GM19395 (cell line): ENCODE data around the gene FMNL2.

Experiments
- ATAC-seq: cut with Tn5 transposase; IDR thresholded peaks from one replicate; pipeline ENCODE4 v1.9.1; 2021; ENCODE audit warnings: mild to moderate bottlenecking, moderate library complexity; ENCODE audit not compliant: unreplicated experiment

The FMNL2 gene

GRCh38 chr2:152421521-152422370 is 86.8 kb downstream of the FMNL2 start:
- ATAC-seq: peak; percentile 75

GRCh38 chr2:152423684-152424083 is 88.7 kb downstream of the FMNL2 start:
- ATAC-seq: no peak

DNA sequence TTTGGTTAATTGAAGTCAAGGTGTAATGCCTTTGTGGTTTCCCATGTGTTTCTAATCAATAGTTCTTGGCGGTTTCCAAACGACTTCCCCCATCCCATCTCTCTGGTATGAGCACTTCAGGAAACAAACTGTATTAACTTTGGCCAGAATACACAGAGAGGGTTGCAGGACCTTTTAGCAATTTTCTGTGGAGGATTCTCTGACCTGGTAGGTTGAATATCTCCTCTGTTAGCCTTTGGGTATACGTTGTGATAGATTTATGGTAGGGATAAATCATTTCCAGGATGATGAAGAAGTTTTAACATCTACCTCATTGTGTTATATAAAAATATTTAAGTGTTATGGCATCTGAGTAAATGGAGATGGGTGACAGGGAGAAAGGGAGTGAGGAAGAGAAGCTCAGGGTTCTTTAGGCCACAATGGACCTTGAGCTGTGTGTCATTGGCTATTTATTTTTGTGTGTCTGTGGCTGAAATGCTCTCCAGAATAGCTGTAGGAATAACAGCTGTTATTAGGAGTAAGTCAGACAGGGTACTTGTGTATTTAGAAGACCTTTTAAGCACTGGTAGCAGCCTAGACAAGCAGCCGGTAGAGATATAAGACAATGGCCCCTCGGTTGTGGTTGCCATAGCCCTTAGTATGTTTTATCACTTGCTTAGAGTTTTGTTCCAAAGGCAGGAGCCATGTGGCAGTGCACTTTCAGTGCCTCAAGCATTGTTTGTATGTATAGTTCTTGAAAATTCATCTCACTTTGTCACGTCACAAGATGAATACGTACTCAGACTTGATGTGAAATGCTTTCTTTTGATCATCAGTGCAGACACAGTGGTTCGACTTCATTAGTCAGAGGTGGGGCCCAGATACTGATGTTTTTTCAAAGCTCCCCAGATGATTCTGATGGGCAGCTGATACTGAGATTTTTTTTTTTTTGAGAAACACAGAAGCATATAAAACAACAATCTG is 91.1 kb downstream of the FMNL2 start:
- ATAC-seq: no peak

GRCh38 chr2:152426801-152427200 is 91.8 kb downstream of the FMNL2 start:
- ATAC-seq: no peak

GRCh38 chr2:152427902-152428301 is 92.9 kb downstream of the FMNL2 start:
- no peak for ATAC-seq

- no peak for ATAC-seq
These were observed 94.0 kb downstream of the FMNL2 start for GRCh38 chr2:152428800-152429582.

GRCh38 chr2:152430876-152431275 is 95.9 kb downstream of the FMNL2 start:
- ATAC-seq: no peak

DNA sequence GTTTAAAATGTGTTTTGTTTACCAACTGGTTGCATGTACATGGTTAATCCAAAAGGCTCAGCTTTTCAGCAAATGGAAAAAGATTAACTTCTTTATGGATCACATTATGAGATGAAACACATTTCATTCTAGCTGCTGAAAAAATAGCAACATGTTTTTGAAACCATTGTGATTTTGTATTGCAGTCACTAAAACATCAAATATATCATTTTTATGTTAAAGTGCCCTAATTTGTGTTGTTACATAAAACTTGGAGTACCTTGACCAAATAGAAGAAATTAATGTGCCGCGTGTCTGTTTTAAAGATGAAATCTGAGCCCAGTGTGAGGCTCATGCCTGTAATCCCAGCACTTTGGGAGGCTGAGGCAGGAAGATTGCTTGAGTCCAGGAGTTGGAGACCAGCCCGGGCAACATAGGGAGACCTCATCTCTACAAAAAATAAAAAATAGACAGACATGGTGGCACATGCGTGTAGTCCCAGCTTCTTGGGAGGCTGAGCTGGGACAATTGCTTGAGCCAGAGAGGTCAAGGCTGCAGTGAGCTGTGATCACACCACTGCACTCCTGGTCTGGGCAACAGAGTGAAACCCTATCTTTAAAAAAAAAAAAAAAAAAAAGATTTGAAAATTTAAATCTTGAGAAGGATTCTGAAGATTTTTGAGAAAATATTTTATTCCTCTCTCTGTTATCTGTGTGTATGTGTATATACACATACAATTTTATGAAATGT is 96.6 kb downstream of the FMNL2 start:
- no peak for ATAC-seq

DNA sequence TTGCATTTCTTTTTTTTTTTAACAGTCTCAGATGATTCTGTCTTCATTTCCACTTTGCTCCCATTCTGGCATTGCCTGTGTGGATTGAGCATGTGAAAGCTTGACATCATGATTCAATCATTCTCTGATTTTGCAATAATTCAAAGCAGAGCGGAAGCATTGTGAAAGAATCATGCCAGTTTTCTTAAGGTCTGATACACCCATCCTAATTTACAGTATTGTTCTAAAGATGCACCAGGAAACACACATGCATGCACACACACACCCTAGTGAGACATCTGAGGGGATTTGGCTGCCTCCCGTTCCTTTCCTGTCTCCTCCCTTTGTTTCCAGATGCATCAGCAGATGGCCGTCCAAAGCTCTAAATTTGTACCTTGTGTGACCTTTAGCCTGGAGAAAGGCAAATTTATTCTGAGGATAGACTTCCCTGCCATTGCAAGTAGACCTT is 97.3 kb downstream of the FMNL2 start:
- ATAC-seq: no peak

GRCh38 chr2:152432765-152433164 is 97.8 kb downstream of the FMNL2 start:
- no peak for ATAC-seq

DNA sequence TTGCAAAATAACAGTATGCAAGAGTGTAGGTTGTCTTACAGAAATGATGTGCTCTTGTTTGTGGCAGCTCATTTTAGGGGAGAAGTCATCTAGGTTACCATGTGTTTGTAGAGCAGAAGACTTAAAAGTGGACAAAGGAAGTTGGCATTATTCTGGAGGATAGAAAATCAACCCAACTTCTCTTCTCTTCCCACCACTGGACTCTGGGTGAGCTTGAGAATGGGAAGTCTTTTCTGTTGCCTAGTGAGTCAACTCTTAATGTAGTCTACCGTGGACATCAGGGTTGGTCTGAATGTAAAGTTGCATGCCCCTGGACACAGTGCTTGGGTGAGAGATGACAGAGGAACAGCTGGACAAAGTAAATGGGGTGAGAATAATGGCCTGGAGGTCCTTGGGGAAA is 98.3 kb downstream of the FMNL2 start:
- no peak for ATAC-seq

DNA sequence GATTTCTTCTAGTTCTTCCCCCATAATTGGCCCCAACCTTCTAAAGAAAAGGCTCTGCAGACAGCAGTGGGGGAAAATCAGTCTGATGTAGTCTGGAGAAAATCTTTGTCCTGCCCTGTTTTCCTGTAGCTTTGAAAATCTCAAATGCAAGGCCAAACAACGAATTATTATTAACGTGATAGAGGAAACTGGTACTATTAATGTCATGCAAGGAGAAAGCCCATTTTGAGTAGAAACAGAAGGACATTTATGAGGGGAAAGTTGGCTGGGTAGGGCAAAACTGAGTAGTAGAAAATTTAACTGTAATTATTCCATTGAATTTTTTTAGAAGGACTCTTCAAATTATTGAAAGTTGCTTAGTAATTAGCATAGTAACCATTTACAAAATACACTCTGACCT is 98.8 kb downstream of the FMNL2 start:
- ATAC-seq: no peak

DNA sequence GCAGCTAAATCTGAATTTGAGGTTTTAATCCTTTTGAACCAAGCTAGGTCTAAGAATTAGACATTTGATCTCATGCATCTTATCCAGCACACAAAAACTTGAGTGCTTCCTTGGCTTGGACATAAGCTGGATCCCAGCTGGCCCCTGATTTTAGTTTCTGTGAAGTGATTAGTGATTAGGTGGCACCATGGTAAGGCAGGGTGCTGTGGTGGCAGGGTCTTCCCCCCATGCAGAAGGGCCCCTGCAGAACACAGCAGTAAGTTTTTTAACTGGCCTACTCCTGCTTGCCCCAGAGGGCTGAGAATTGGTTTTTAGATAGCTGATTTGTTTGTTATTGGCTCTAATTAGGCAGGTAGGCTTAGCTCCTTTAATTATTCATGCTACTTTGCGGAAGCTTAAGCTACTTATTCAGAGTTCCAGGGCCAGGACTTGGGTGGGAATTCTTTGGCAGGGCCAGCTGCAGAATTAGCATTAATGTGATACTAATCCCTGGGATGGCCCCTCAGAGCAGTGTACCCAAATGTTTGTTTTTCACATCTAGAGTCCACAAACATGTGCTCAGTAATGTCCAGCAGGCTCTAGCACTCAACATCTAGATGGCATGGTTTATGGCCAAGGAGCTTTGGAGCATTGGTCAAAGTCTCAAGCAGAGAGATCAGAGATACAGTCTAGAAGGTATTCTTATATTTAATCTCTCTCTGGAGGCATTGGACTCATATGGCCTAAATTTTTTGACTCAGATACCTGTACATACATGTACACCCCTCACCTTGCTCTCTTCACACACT is 99.6 kb downstream of the FMNL2 start:
- ATAC-seq: no peak

- no peak for ATAC-seq
These were observed 101.2 kb downstream of the FMNL2 start for GRCh38 chr2:152436148-152436547.

- ATAC-seq: no peak
These were observed 102.5 kb downstream of the FMNL2 start for GRCh38 chr2:152437276-152438108.

DNA sequence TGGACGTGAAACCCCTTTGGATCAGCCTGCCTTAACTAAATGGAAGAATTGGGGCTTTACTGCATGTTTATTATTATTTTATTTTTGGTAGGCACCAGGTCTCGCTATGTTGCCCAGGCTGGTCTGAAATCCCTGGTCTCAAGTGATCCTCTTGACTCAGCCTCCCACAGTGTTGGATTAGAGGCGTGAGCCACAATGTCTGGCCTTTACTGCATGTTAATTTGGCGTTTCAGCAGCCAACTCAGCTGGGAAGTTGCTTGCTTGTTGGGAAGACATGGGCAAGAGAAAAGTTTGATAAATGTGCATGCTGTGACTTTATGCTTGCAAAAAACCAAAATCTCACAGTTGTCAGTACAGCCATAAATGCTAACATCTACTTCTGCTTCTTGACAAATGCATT is 105.1 kb downstream of the FMNL2 start:
- no peak for ATAC-seq

GRCh38 chr2:152440460-152440859 is 105.5 kb downstream of the FMNL2 start:
- no peak for ATAC-seq

- ATAC-seq: no peak
These were observed 107.0 kb downstream of the FMNL2 start for GRCh38 chr2:152441961-152442360.

- no peak for ATAC-seq
These were observed 108.8 kb downstream of the FMNL2 start for GRCh38 chr2:152443771-152444170.
